Nucleus accumbens (tissue), 56 donors: ENCODE measurements around the gene TCF21.
"Not testable (repeated sequence)": the region's sequence is repeated elsewhere in the genome, so short reads cannot be mapped to it uniquely, and the experiment has no call there.

Source experiments
- DNase-seq, 56 donors: peaks; one replicate each; lab custom pipeline; 2025; lab: John Stamatoyannopoulos, UW

The TCF21 gene

DNA sequence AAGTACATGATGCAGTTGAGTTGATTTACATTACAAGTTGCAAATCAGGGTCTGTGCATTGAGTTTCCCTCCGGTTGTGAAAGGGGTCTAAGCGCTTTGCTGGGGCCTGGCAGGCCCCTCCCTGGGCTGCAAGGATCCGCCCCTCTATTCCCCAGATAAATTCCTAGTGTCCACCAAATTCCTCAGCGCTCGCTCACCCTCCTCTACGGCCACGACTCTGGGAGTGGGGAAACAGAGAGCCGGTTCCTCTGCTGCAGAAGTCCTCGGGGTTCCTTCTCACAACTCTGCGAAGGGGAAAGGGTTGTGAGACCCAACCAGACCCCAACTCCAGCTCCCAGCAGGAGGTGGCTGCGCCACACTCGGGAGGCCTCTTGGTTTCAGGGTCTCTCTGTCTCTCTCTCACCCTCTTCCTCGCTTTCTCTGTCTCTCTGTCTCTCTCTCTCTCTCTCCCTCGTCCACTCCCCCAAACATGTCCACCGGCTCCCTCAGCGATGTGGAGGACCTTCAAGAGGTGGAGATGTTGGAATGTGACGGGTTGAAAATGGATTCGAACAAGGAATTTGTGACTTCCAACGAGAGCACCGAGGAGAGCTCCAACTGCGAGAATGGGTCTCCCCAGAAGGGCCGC, at the start of gene TCF21:
Gene TCF21, plus strand, starts transcription at position 185 of the 628 bp plus-strand sequence. Its CDS starts 285 bp downstream, at position 470.
- DNase-seq = no peak

- DNase-seq = no peak
Observed at GRCh38 chr6:133841176-133841575, 47.7 kb upstream of the TCF21 start.

DNA sequence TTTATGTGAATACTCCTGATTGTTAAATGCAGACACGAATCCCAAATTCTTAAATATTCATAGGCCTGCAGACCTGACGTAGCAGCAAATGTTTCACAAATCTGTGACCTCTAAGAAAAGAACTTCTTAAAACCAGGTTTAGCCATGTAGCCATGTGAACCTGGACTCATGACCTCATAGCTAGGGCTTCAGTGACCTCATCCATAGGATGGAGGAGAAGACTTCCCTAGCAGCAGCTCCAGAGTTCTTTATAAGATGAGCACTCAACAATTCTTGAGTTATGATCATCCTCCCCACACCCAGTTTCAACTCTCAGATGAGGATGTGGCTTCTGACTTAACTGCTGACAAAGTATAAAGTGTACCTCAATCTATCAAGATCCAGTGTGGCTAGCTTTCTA, 45.8 kb upstream of the TCF21 start:
- no peak for DNase-seq

DNA sequence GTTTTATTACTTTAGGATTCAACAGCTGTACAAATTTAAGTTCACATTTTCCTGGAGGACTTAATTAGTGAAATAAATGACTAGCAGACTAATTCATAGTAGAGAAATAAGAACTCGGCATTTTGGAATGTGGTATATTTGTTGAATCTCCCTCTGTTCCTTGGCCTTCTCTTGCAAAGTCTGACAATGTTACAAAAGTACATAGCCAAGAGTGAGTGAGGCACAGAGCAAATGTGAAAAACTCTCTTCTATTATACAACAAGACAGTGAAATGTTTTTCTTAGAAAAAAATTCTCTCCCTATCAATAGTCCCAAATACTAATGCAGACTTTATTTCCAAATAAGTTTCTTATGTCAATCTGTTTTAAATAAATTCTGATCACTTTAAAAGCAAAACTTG, 44.2 kb upstream of the TCF21 start:
- DNase-seq = no peak

GRCh38 chr6:133854041-133854363, 34.9 kb upstream of the TCF21 start:
- DNase-seq = no peak

- DNase-seq = no peak
Observed at GRCh38 chr6:133854364-133855275, 34.3 kb upstream of the TCF21 start.

- DNase-seq = no peak
Observed at GRCh38 chr6:133855276-133855990, 33.5 kb upstream of the TCF21 start.

DNA sequence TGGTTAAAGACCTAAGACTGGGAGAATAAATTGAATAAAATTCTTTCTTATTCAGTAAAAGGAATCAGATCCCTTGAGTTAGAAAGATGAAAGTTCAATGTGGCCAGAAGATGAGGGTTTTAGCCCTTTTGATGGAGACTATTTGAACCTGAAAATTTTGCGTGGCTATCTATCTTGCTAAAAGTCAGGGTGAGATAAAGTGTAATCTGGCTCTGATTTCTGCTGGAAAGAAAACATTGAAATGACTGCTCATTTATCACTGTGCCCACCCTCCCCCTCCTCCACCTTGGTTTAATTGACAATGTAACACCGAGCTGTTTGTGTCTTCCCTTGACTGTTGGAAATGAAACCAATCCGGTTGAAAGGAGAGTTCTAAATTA, 32.9 kb upstream of the TCF21 start:
- DNase-seq = no peak

DNA sequence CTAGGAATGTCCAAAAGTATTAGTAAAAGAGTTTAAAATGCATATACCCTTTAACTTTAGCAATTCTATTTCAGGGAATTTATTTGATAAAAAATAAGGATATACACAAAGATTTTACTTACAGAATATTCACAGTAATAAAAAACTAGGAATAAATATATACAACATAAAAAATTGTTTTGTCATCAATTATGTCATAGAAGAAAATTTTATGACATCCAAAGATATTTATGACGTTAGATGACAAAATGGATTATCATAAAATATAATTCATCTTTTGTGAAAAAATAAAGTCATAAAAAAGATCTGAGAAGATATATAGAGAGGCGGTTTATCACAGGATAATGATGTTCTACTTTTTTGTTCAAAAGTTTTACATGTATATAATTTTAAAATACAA, 32.0 kb upstream of the TCF21 start:
- DNase-seq = no peak

GRCh38 chr6:133857696-133858095, 31.2 kb upstream of the TCF21 start:
- no peak for DNase-seq

- DNase-seq = not testable (repeated sequence)
Observed at GRCh38 chr6:133861337-133861736, 27.6 kb upstream of the TCF21 start.

- no peak for DNase-seq
Observed at GRCh38 chr6:133863228-133863627, 25.7 kb upstream of the TCF21 start.

GRCh38 chr6:133865680-133866079, 23.2 kb upstream of the TCF21 start:
- no peak for DNase-seq

DNA sequence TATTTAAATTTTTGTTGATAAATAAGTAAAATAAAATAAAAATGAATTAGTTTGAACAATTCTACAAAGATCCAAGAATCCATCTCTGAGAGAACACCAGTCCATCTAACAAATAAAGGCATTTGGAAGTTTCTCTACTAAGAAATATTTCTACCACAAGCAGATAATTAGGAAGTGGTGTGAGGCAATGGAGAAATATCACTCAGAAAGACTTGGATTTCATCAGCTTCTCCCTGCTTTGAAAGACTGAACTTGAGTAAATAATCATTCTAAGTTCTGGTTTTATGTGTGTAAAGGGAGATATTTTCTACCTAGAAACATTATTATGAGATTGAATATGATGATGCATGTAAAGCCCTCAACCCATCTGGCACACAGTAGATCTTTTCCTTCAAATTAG, 17.8 kb upstream of the TCF21 start:
- no peak for DNase-seq

GRCh38 chr6:133873538-133873937, 15.4 kb upstream of the TCF21 start:
- no peak for DNase-seq

DNA sequence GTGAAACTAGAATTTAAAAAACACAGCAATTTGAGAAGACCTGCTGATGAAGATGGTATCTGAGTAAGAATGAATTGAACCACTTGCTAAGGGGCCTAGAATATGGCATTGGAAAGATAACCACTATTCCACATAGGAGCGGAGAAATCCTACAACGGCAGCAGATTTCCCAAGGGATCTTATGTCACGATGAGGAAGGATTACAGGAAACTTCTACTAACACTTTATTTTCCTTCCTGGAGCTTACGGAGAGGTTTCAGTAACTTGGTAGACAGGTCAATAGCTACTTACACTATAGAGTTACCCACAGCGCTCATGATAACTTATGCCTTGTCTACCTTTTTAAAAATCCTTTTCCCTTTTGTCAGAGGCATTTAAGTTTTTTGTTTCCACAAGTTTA, 11.8 kb upstream of the TCF21 start:
- no peak for DNase-seq

- no peak for DNase-seq
Observed at GRCh38 chr6:133880006-133880405, 8.9 kb upstream of the TCF21 start.

DNA sequence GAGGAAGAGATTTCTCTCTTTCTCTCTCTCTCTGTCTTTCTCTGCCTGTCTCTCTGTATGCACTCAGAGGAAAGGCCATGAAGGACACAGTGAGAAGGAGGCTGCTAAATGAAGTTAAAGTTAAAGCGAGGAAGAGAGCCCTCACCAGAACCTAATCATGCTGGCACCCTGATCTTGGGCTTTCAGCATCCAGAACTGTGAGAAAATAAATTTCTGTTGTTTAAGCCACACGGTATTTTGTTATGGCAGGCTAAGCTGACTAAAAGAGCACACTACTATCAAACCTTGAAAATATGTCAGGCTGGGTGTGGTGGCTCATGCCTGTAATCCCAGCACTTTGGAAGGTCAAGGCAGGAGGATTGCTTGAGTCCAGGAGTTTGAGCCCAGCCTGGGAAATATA, 8.0 kb upstream of the TCF21 start:
- no peak for DNase-seq

GRCh38 chr6:133886104-133886775, 2.7 kb upstream of the TCF21 start:
- DNase-seq = no peak

- DNase-seq = no peak
Observed at GRCh38 chr6:133887156-133887879, 1.6 kb upstream of the TCF21 start.
